Thymus (tissue), 11 donors: Measurements from ENCODE around the gene RASAL2. TPM values are rescaled to one million over a fixed set of nuclear protein-coding genes. Genes with fewer than 3 reads are reported as not detected.

ENCODE experiments used
- DNase-seq, 9 donors: peaks; one replicate each; pipeline ENCODE4 v3.0.0-alpha.2; 2013; ENCODE audit warnings: low spot score in 9 of 9, low read depth in 6 of 9, missing footprints in 1 of 9
- H3K27ac ChIP-seq, 2 donors: one replicate each; pipeline ENCODE4 v1.5.1; 2013; ENCODE audit warnings: control low read depth in 1 of 2, low read depth in 1 of 2, low read length in 1 of 2, mild to moderate bottlenecking in 1 of 2, moderate library complexity in 1 of 2
- H3K27me3 ChIP-seq, 2 donors: one replicate each; pipeline ENCODE4 v1.5.1; 2013; ENCODE audit warnings: low read length in 1 of 2; ENCODE audit not compliant: control insufficient read depth in 2 of 2, insufficient read depth in 1 of 2
- H3K36me3 ChIP-seq, 2 donors: one replicate each; pipeline ENCODE4 v1.5.1; 2013; ENCODE audit warnings: low read length in 1 of 2, mild to moderate bottlenecking in 1 of 2, moderate library complexity in 1 of 2; ENCODE audit not compliant: control insufficient read depth in 2 of 2, insufficient read depth in 2 of 2
- H3K4me1 ChIP-seq, 2 donors: one replicate each; pipeline ENCODE4 v1.5.1; 2013; ENCODE audit warnings: low read length in 2 of 2; ENCODE audit not compliant: control insufficient read depth in 2 of 2, insufficient read depth in 2 of 2
- H3K4me3 ChIP-seq, 2 donors: one replicate each; pipeline ENCODE4 v1.5.1; 2013; ENCODE audit warnings: low read length in 2 of 2, control low read depth in 1 of 2, mild to moderate bottlenecking in 1 of 2
- H3K9me3 ChIP-seq, 2 donors: one replicate each; pipeline ENCODE4 v1.5.1; 2013; ENCODE audit warnings: low read length in 1 of 2, mild to moderate bottlenecking in 1 of 2; ENCODE audit not compliant: control insufficient read depth in 2 of 2, insufficient read depth in 1 of 2
- WGBS: extraction: QIAGEN DNeasy Blood & Tissue Kit; methylation state at CpG from one replicate; pipeline ENCODE4 v1.1.7; 2013; 5-methylcytosine and 5-hydroxymethylcytosine counted together
- polyA plus RNA-seq: library from polyadenylated mRNA; stranded (reverse); fragments of 200-250 nt; gene quantifications from one replicate; pipeline ENCODE4 v1.2.3, GENCODE V29; 2013
- total RNA-seq: library from RNA; stranded (reverse); fragments of 120-200 nt; gene quantifications from one replicate; pipeline ENCODE4 v1.2.4, GENCODE V29; 2013
- donor health status: healthy.

Gene RASAL2
- total and polyA plus RNA-seq, 2 donors: 1.9 to 2.6 TPM

DNA sequence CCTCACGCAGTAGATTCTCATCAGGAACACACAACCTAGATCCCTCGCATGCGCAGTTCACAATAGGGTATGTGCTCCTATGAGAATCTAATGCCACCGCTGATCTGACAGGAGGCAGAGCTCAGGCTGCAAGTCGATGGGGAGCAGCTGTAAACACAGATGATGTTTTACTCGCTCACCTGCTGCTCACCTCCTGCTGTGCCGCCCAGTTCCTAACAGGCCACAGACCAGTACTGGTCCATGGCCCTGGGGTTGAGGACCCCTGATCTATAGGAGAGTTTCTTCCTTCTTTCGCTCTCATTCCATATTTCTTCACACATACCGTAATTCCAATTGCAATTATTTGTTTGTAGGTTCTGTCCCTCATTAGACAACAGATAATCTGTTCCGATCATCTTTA is 299.5 kb downstream of the RASAL2 start:
- Histone ChIP-seq H3K27me3 (no peaks in the 10 kb centered on the region), H3K4me3 (no peak overlapping the region), H3K9me3 (no peaks in the 10 kb centered on the region), H3K4me1 (no peaks in the 10 kb centered on the region), H3K36me3 (no peaks in the 10 kb centered on the region), H3K27ac (no peak overlapping the region)
- DNase-seq: no peak
- WGBS: 94% methylated on average over 10 of the region's 10 CpGs

DNA sequence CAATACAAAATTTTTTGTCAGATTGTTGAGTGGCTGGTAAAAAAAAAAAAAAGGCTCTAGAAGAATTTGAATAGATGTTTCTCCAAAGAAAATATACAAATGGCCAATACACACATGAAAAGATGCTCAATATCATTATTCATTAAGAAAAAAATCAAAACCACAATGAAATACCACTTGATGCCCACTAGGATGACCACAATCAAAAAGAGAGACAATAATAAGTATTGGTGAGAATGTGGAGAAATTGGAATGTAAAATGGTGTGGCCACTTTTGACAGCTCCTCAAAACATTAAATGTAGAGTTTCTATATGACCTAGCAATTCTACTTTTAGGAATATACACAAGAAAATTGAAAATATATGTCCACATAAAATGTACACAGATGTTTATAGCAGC is 302.9 kb downstream of the RASAL2 start:
- no peaks in the 10 kb centered on the region for H3K9me3 ChIP-seq
- no peak for DNase-seq
- no peaks in the 10 kb centered on the region for H3K36me3 ChIP-seq
- H3K27me3 ChIP-seq: no peaks in the 10 kb centered on the region
- H3K27ac ChIP-seq: no peak overlapping the region
- no peaks in the 10 kb centered on the region for H3K4me1 ChIP-seq
- no peak overlapping the region for H3K4me3 ChIP-seq

DNA sequence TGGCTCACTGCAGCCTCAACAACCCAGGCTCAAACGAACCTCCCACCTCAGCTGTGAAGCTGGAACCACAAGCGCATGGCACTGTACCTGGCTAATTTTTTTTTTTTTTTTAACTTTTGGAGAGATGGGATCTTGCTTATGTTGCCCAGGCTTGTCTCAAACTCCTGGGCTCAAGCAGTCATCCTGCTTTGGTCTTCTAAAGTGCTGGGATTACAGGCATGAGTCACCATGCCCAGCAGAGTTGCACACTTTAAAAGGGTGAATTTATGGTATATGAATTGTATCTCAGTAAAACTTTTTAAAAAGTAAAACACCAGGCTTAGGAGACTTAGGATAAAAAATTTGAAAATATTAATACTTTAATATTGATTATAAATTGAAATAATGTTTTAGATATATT is 303.8 kb downstream of the RASAL2 start:
- no peaks in the 10 kb centered on the region for H3K27me3 ChIP-seq
- no peaks in the 10 kb centered on the region for H3K4me1 ChIP-seq
- no peak overlapping the region for H3K27ac ChIP-seq
- DNase-seq: no peak
- no peaks in the 10 kb centered on the region for H3K36me3 ChIP-seq
- WGBS: 95% methylated on average over 2 of the region's 2 CpGs
- H3K4me3 ChIP-seq: no peak overlapping the region
- no peaks in the 10 kb centered on the region for H3K9me3 ChIP-seq

DNA sequence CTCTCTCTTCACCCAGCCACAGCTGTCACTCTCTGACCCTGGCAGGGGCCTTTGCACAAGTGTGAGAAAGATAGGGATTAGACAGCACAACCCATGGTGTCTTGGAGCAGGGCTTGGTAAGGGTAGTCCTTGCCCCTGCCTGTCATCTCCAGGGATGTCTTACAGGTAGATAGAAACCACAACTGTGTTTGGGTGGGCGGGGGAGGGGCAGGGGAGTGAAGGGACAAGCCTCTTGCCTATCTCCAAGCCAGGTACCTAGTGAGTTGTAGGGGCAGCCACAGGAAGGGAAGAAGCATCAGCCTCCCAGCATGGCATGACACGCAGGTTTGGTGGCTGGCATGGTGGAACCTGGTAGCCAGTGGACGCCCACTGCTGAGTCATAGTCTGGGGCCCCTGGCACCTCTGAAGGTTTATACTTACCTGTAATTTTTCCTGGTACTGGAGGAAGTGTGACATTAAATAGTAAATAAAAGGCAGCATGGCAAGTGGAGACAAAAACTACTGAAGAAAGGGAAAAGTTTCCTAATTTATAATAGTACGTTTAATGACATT is 305.3 kb downstream of the RASAL2 start:
- Histone ChIP-seq H3K27me3 (no peaks in the 10 kb centered on the region), H3K4me3 (no peak overlapping the region), H3K36me3 (no peaks in the 10 kb centered on the region), H3K4me1 (no peaks in the 10 kb centered on the region), H3K9me3 (no peaks in the 10 kb centered on the region), H3K27ac (no peak overlapping the region)
- 99% methylated on average over 4 of the region's 4 CpGs for WGBS
- no peak for DNase-seq

DNA sequence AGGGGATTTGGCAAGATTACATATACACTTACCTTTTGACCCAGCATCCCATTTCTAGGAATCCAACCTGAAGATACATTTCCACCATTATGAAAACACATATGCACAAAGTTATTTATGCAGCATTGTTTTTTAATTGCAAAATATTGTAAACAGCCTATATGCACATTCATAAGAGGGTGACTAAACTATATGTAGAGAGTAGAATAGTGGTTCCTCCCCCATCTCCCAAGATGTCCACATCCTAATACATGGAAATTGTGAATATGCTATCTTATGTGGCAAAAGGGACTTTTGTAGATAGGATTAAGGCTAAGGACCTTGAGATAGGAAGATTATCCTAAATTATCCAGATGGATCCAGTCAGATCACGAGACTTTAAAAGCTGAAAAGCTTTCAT is 311.2 kb downstream of the RASAL2 start:
- no peaks in the 10 kb centered on the region for H3K9me3 ChIP-seq
- no peak overlapping the region for H3K4me3 ChIP-seq
- H3K27me3 ChIP-seq: no peaks in the 10 kb centered on the region
- H3K36me3 ChIP-seq: no peaks in the 10 kb centered on the region
- H3K4me1 ChIP-seq: no peaks in the 10 kb centered on the region
- no peak for DNase-seq
- 91% methylated on average over 1 of the region's 1 CpG for WGBS
- H3K27ac ChIP-seq: no peak overlapping the region

DNA sequence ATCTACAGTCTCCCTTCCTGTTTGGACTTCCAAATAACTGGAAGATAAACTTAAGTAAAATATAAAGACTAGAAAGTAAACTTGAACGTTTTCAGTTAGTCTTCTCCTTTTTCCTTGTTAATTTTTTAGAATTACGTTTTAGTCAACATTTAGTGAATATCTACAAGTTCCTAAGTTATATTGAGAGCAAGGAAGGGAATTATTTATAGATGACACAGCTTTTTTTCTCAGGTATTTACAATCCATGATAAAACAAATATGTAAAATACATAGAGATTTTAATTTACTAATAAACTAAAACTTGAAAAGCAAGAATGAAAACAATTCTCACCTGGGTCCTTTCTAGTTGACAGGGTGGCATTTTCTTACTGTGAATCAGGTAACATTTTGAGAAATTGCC is 313.3 kb downstream of the RASAL2 start:
- no peaks in the 10 kb centered on the region for H3K9me3 ChIP-seq
- 88% methylated on average over 2 of the region's 2 CpGs for WGBS

DNA sequence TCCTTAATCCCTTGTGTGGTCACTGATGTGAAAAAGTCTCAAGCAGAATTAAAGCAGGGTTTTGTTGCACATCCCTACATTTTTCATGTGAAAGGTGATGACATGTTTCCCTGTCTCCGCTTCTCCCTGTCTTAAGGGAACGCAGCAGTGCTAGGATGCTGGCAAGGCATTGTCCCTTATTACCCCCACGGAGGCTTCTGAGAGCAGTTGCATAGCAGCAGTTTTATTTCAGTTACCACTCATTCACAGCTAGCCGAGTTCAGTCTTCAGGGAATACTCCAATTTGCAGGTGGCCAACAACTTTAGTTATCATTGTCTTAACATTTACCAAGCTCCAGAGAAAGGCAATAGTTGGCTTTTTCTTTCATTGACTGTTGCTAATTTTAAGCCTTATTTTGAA is 313.8 kb downstream of the RASAL2 start:
- no peak for DNase-seq
- WGBS: 94% methylated on average over 4 of the region's 4 CpGs

More for the DNA sequence above, 313.3 kb downstream of the RASAL2 start:
- no peaks in the 10 kb centered on the region for H3K27me3 ChIP-seq
- H3K36me3 ChIP-seq: no peaks in the 10 kb centered on the region
- H3K4me3 ChIP-seq: no peak overlapping the region
- no peak for DNase-seq
- H3K27ac ChIP-seq: no peak overlapping the region
- H3K4me1 ChIP-seq: no peaks in the 10 kb centered on the region

DNA sequence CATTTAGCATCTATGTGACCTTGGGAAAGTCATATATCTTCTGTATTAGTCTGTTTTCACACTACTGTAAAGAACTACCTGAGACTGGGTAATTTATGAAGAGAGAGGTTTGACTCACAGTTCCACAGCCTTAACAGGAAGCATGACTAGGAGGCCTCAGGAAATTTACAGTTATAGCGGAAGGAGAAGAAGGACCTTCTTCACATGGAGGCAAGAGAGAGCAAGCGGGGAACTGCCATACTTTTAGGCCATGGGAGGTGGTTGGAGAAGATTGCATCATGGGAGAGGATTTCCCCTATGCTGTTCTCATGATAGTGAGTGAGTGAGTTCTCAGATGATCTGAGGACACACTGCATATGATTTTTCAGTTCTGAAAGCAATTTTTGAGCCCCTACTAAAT is 315.0 kb downstream of the RASAL2 start:
- DNase-seq: no peak
- H3K27me3 ChIP-seq: no peaks in the 10 kb centered on the region
- WGBS: 97% methylated on average over 2 of the region's 2 CpGs
- no peak overlapping the region for H3K27ac ChIP-seq
- H3K9me3 ChIP-seq: no peaks in the 10 kb centered on the region
- H3K36me3 ChIP-seq: no peaks in the 10 kb centered on the region
- H3K4me3 ChIP-seq: no peak overlapping the region
- no peaks in the 10 kb centered on the region for H3K4me1 ChIP-seq

More for the DNA sequence above, 313.8 kb downstream of the RASAL2 start:
- Histone ChIP-seq H3K4me3 (no peak overlapping the region), H3K9me3 (no peaks in the 10 kb centered on the region), H3K36me3 (no peaks in the 10 kb centered on the region), H3K27ac (no peak overlapping the region), H3K4me1 (no peaks in the 10 kb centered on the region), H3K27me3 (no peaks in the 10 kb centered on the region)

DNA sequence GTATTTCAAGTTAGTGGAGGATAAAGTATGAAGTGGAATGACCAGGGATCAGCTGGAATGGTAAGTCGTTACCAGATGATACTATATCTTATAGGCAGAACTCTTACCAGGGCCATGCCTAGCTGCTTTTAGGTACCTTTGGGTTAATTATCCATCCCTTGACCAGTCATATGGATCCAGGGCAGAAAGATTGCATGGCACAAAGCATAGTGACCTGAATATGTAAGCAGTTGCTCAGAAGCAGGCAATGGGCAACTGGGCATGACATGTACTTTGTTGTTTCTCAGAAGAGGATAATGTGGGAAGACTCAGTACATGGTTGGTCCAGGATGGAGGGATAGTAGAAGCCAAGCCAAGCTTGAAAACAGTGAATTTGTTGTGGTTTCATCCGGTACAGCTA is 315.6 kb downstream of the RASAL2 start:
- no peaks in the 10 kb centered on the region for H3K36me3 ChIP-seq
- DNase-seq: no peak
- no peak overlapping the region for H3K27ac ChIP-seq
- 96% methylated on average over 2 of the region's 2 CpGs for WGBS
- H3K9me3 ChIP-seq: no peaks in the 10 kb centered on the region
- no peaks in the 10 kb centered on the region for H3K4me1 ChIP-seq
- H3K4me3 ChIP-seq: no peak overlapping the region
- no peaks in the 10 kb centered on the region for H3K27me3 ChIP-seq
